ENCODE data around the gene KATNB1. TPM values are rescaled to one million over a fixed set of nuclear protein-coding genes. Genes with fewer than 3 reads are reported as not detected.
"Not testable (repeated sequence)": the region's sequence is repeated elsewhere in the genome, so short reads cannot be mapped to it uniquely, and the experiment has no call there.

Gene KATNB1
- total RNA-seq, 1 experiment from 2014 or later = 32.2 TPM

- CTCF ChIA-PET = no interaction called here
- POLR2A ChIA-PET = no interaction called here
- no peak overlapping the region for H3K27ac ChIP-seq (ENCODE audit: low read depth, low read length)
- BruUV-seq (replicated peaks) = no TSS peak
- RAD21 ChIA-PET (ENCODE audit: low non-redundant PET in 1 of 2, low total read pairs in 2 of 2, uncharacterized antibody in 2 of 2, unreplicated experiment in 2 of 2) = no interaction called here
- no peak for ATAC-seq
- no peaks in the 10 kb centered on the region for H3K36me3 ChIP-seq (ENCODE audit: control insufficient read depth in 1 of 2, insufficient read depth in 2 of 2, low read length in 2 of 2)
- H3K27me3 ChIP-seq (ENCODE audit: insufficient read depth, low read length) = no peaks in the 10 kb centered on the region
- peaks cover 15 to 30% of the 10 kb centered on the region in 2 experiments for H3K4me1 ChIP-seq (ENCODE audit: control insufficient read depth in 1 of 2, insufficient read depth in 2 of 2, low read length in 2 of 2)
- H3K9ac ChIP-seq (ENCODE audit: low read length) = no peak overlapping the region
- no peak overlapping the region for H3K4me2 ChIP-seq (ENCODE audit: low read length)
- TF ChIP-seq POLR2A (IDR thresholded peaks at IDR 0.05; ENCODE audit: borderline replicate concordance, extremely low read depth, insufficient read depth, insufficient read length) (no peak), POLR2AphosphoS5 (IDR thresholded peaks at IDR 0.05; ENCODE audit: low read depth, low read length) (no peak), RAD21 (IDR thresholded peaks at IDR 0.05; ENCODE audit: low read depth) (no peak), CEBPB (IDR thresholded peaks at IDR 0.05; ENCODE audit: low read depth) (no peak)
- no peak for DNase-seq (ENCODE audit: low read depth, low spot score)
- H3K9me3 ChIP-seq (ENCODE audit: control insufficient read depth in 1 of 2, insufficient read depth in 1 of 2, low read depth in 1 of 2, low read length in 2 of 2) = no peaks in the 10 kb centered on the region
- no peak overlapping the region for H2AFZ ChIP-seq (ENCODE audit: low read depth, low read length, poor library complexity, severe bottlenecking)
- intact Hi-C loops (cut with micrococcal nuclease) = no loop called here
- H3K9me2 ChIP-seq (ENCODE audit: insufficient read depth) = no peaks in the 10 kb centered on the region
- H3K79me2 ChIP-seq (ENCODE audit: insufficient read depth, low read length) = no peaks in the 10 kb centered on the region
- H3K4me3 ChIP-seq (replicated peaks in 1 of 2; ENCODE audit: low read depth in 1 of 2, low read length in 2 of 2) = no peak overlapping the region
- H4K20me1 ChIP-seq (ENCODE audit: insufficient read depth) = no peaks in the 10 kb centered on the region
Observed at GRCh38 chr16:57781741-57782606, 46.4 kb downstream of the KATNB1 start.

- CTCF ChIA-PET; intact Hi-C loops (cut with micrococcal nuclease); ATAC-seq; BruUV-seq (replicated peaks); H3K4me3 ChIP-seq (replicated peaks in 1 of 2; ENCODE audit: low read depth in 1 of 2, low read length in 2 of 2); H3K27ac ChIP-seq (ENCODE audit: low read depth, low read length); H3K36me3 ChIP-seq (ENCODE audit: control insufficient read depth in 1 of 2, insufficient read depth in 2 of 2, low read length in 2 of 2); DNase-seq (ENCODE audit: low read depth, low spot score); H3K9me2 ChIP-seq (ENCODE audit: insufficient read depth); H4K20me1 ChIP-seq (ENCODE audit: insufficient read depth); H3K9ac ChIP-seq (ENCODE audit: low read length); POLR2A ChIA-PET; H3K79me2 ChIP-seq (ENCODE audit: insufficient read depth, low read length); H3K27me3 ChIP-seq (ENCODE audit: insufficient read depth, low read length); H3K9me3 ChIP-seq (ENCODE audit: control insufficient read depth in 1 of 2, insufficient read depth in 1 of 2, low read depth in 1 of 2, low read length in 2 of 2); RAD21 ChIA-PET (ENCODE audit: low non-redundant PET in 1 of 2, low total read pairs in 2 of 2, uncharacterized antibody in 2 of 2, unreplicated experiment in 2 of 2); H3K4me2 ChIP-seq (ENCODE audit: low read length); H2AFZ ChIP-seq (ENCODE audit: low read depth, low read length, poor library complexity, severe bottlenecking): not testable (repeated sequence)
- peaks cover 15 to 30% of the 10 kb centered on the region in 2 experiments for H3K4me1 ChIP-seq (ENCODE audit: control insufficient read depth in 1 of 2, insufficient read depth in 2 of 2, low read length in 2 of 2)
Observed at GRCh38 chr16:57782607-57783055, 47.1 kb downstream of the KATNB1 start.
